ENCODE data around the gene ZCCHC3.

GRCh38 chr20:310645-311044 lies 13.3 kb downstream of the ZCCHC3 start:
- TF ChIP-seq CTCF (IDR thresholded peaks at IDR 0.05): no peak
- TF ChIP-seq POLR2A (IDR thresholded peaks at IDR 0.05): no peak

Data from testis (tissue), 2 donors.